ENCODE data around the gene WNT9A. TPM values are rescaled to one million over a fixed set of nuclear protein-coding genes. Genes with fewer than 3 reads are reported as not detected.

The WNT9A gene
- total RNA-seq, 2 experiments from 2014 or later, result 0.30 to 0.50 TPM

DNA sequence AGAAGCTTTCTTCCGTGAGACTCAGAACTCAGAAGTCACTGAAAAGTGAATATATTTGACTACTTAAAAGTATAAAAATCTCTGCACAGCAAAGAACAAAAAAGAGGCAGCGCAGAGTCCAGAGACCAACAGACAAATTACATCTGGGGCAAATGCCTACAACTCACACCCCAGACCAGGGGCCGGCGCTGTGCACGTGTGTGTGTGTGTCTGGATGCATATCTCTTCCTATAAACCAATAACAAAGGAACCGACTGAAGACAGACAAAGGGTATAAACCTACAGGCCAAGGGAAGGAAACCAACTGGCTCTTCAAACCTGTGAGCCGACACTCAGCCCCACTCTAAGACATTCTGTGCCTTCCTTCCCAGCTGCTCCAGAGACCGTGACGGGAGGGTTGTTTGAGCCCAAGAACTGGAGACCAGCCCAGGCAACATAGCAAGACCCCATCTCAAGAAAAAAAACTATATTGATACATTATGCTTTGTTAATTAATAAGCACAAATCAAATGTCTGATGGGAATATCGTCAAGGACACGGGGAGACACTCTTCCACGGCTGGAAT is 18.8 kb downstream of the WNT9A start:
- no peak for ATAC-seq
- Mint-ChIP-seq H3K4me1 (no peaks in the 10 kb centered on the region), H3K27ac (no peak overlapping the region), H3K36me3 (no peaks in the 10 kb centered on the region), H3K27me3 (peaks cover 2% of the 10 kb centered on the region), H3K4me3 (no peak overlapping the region), H3K9me3 (ENCODE audit: low read depth) (no peaks in the 10 kb centered on the region)
- no peak for DNase-seq
- CTCF ChIA-PET, result no interaction called here

DNA sequence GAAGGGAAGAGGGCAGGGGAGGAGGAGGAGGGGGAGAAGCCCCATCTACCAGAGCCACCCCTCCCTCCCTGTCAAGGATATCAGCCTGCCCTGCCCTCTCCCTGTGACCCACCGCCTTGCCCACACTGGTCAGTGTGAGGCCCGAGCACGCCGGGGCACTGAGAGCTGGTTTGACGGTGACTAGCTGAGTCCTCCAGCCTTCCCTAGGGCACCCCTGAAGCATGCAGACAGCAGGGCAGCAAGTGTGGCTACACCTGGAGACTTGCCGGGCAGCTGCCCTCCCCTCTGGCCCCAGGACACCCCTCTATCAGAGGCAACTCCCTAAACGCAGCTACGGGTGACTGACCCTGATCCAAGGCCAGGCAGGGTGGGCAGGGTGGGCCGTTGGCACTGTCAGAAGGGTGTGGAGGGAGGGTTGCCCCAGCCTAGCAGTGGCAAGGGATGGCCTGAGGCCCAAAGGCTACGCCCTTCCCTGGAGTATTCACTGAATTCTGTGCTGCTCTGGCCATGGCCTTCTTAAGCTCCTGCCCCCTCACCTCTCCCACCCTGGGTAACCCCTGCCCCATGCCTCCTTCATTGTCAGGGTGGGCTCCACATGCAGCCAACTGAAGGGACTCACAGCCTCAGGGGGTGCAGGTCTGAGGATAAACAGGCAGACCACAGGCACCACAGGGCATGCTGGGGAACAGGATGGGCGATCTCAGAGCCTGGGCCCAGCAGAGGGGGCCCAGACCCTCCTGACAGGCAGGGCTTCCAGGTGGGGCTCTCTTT is 19.6 kb downstream of the WNT9A start:
- no peaks in the 10 kb centered on the region for H3K9me3 Mint-ChIP-seq (ENCODE audit: low read depth)
- DNase-seq, result no peak
- no peak overlapping the region for H3K4me3 Mint-ChIP-seq
- no peak for ATAC-seq
- H3K27me3 Mint-ChIP-seq, result peaks cover 2% of the 10 kb centered on the region
- CTCF ChIA-PET, result no interaction called here
- no peak overlapping the region for H3K27ac Mint-ChIP-seq
- H3K4me1 Mint-ChIP-seq, result no peaks in the 10 kb centered on the region
- H3K36me3 Mint-ChIP-seq, result no peaks in the 10 kb centered on the region

DNA sequence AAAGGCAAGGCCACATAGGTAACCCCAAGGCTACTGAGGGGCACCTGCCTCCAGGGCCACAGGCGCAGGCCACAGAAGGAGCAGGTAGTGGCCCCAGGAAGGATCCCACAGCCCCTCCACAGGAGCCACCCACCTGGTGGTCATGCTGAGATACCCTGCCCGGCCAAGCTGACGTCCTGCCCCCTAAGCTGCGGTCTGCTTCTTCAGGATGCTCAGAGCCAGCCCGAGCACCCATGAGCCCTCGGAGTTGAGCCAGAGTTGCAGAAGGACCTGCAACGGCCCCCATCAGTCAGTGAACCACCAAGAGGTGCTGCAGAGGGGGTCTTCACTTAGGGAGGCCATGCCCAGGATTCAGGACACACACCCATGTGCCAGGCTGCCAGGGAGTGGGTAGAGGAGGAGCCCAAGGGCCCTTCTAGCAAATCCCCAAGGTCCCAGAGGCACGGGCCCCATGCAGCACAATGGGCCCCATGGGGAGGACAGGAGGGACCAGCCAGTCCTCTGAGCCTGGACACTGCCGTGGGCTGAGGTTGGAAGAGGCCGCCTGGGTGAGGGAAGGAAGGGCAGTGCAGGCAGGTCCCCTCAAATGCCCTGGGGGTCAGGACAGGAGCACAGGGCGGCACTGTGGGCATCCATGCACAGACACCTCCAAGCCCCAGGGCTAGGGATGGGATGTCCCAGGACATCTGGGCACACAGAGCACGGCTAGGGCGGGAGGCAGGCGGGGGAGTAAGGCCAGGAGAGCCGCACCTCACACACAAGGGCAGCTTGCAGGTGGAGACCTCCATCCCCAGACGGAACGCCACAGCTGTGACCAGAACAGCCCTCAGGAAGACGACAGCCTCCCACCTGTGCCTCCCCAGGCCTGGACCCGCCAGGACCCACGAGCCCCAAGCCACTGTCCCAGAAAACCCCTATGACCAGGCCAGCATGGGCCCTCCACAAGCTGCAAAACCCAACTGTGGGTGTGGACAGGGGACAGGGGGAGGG is 20.5 kb downstream of the WNT9A start:
- CTCF ChIA-PET, result no interaction called here
- H3K36me3 Mint-ChIP-seq, result no peaks in the 10 kb centered on the region

DNA sequence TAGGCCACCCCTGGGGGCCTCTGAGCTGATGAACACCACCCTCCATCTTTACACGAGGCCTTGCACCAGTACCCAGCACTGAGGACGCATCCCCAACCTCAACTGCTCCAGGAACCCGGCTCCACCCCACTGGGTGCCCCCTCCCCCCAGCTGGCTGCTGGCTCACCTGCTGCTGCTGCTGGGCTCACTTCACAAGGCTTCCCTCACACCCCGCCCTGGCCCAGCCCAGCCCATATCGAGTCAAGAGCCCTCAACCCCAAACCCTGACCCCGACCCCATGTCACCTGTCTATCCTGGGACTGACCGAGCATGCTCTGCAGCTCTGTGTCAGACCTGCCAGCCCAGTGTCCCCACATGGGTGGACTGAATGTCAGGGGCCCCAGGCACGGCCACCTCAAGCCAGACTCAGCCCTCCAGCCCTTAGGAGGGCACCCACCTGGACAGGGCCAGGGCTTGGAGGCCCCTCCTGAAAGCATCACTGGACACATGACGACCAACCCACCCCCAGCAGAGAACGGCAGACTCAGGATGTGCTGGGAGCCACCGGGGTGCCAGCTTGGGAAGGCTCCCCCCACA is 21.4 kb downstream of the WNT9A start:
- Mint-ChIP-seq H3K4me3 (no peak overlapping the region), H3K9me3 (ENCODE audit: low read depth) (no peaks in the 10 kb centered on the region), H3K36me3 (no peaks in the 10 kb centered on the region), H3K27ac (no peak overlapping the region), H3K4me1 (no peaks in the 10 kb centered on the region), H3K27me3 (no peaks in the 10 kb centered on the region)
- ATAC-seq (no peak), DNase-seq (no peak)
- CTCF ChIA-PET, result no interaction called here

More for the DNA sequence above, 20.5 kb downstream of the WNT9A start:
- no peak overlapping the region for H3K27ac Mint-ChIP-seq
- ATAC-seq, result no peak
- no peaks in the 10 kb centered on the region for H3K4me1 Mint-ChIP-seq
- DNase-seq, result no peak
- H3K4me3 Mint-ChIP-seq, result no peak overlapping the region
- H3K27me3 Mint-ChIP-seq, result peaks cover 2% of the 10 kb centered on the region
- H3K9me3 Mint-ChIP-seq (ENCODE audit: low read depth), result no peaks in the 10 kb centered on the region

DNA sequence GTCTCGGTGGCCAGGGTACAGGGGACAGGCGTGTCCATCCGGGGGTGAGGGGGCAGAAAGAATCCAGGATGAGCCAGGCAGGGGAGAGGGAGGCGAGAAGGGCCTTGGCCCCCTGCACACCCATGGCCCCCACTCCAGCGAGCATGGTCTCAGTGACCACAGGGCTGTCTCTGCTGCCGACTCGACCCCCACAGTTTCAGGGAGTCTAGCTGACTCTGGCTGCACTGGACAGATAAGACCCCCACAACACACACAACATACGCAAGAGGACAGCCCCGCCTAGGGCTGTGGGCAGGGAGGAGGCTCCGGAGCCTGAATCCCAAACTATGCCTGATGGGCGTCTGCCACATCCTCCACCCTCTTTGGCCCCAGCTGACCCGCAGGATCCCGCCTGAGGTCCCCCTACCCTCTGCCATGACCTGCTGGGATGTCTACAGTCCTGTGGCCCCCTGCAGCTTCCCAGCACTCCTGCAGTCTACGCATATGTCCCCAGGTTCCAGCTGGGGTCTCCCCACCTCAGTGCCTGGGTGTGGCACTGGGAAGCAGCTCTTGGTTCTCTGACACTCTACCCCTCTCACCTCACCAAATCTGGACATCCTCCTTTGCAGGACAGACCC is 22.0 kb downstream of the WNT9A start:
- CTCF ChIA-PET, result no interaction called here
- Mint-ChIP-seq H3K27me3 (no peaks in the 10 kb centered on the region), H3K9me3 (ENCODE audit: low read depth) (no peaks in the 10 kb centered on the region)

DNA sequence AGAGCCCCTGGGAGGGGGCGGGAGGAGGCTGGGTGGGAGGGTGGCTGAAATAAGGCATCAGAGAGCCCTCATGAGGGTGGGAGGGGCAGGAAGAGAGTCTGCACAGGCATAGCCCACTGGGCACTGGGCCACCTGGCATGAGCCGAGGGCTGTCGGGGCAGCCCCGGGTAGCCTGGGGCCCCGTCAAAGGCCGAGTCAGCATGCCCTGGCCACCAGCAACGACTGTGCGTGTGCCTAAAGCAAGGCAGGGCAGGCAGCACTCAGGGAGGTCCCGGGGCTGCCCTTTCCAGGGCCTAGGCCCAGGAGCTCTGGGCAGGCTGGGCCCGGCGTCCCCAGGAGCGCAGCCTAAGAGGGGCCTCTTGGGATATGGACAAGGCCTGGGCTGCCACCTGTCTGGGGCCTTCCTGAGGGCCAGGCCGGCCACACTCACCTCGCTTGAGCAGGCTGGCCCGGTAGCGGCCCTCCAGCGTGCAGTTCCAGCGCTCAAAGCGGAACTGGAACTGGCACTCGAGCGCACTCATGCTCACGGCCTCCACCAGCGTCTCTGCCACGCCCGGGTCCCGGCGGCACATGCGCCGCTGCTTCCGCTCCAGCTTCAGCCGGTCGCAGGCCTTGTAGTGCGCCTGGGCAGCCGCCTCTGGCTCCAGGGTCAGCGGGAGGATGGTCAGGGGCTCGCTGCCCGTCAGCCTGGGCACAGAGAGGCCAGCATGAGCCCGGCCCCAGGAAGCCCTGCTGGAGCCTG is 22.7 kb downstream of the WNT9A start:
- no peaks in the 10 kb centered on the region for H3K9me3 Mint-ChIP-seq (ENCODE audit: low read depth)
- no peaks in the 10 kb centered on the region for H3K27me3 Mint-ChIP-seq
- DNase-seq (no peak), ATAC-seq (no peak)
- no peak overlapping the region for H3K27ac Mint-ChIP-seq
- H3K36me3 Mint-ChIP-seq, result no peaks in the 10 kb centered on the region
- H3K4me1 Mint-ChIP-seq, result no peaks in the 10 kb centered on the region
- no peak overlapping the region for H3K4me3 Mint-ChIP-seq
- CTCF ChIA-PET, result no interaction called here

More for the DNA sequence above, 22.0 kb downstream of the WNT9A start:
- no peak overlapping the region for H3K4me3 Mint-ChIP-seq
- DNase-seq, result no peak
- H3K36me3 Mint-ChIP-seq, result no peaks in the 10 kb centered on the region
- H3K4me1 Mint-ChIP-seq, result no peaks in the 10 kb centered on the region
- H3K27ac Mint-ChIP-seq, result no peak overlapping the region
- ATAC-seq, result no peak

DNA sequence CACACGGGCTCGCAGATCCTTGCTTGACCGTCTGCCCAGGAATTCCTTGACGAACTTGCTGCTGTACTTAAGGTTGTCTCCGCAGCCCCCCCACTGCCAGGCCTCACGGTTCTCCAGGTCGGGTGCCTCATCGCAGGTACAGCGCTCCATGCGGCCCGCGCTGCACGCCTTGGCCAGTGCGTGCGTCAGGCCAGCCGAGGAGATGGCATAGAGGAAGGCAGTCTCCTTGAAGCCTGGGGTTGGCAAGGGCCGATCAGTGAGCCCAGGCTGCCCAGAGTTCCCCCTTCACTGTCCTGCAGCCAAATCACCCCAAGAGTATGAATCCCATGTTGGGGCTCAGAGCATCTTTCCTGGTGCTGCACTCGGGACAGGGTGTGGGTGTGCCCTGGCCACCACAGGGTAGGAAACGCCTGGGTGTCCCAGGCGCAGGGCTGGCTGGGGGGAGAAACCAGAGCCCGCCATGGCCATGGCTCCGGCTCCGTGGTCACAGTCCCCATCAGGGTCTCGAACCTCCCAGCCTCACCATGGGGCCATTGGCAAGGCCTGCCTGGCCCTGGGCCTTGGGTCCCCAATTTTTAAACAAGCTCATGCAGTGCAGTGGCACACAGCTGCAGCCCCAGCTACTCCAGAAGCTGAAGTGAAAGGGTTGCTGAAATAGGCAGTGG is 23.4 kb downstream of the WNT9A start:
- CTCF ChIA-PET, result no interaction called here
- no peak for ATAC-seq
- H3K4me1 Mint-ChIP-seq, result no peaks in the 10 kb centered on the region
- no peak overlapping the region for H3K4me3 Mint-ChIP-seq
- H3K27me3 Mint-ChIP-seq, result no peaks in the 10 kb centered on the region
- no peaks in the 10 kb centered on the region for H3K36me3 Mint-ChIP-seq
- H3K27ac Mint-ChIP-seq, result no peak overlapping the region
- H3K9me3 Mint-ChIP-seq (ENCODE audit: low read depth), result no peaks in the 10 kb centered on the region
- no peak for DNase-seq

DNA sequence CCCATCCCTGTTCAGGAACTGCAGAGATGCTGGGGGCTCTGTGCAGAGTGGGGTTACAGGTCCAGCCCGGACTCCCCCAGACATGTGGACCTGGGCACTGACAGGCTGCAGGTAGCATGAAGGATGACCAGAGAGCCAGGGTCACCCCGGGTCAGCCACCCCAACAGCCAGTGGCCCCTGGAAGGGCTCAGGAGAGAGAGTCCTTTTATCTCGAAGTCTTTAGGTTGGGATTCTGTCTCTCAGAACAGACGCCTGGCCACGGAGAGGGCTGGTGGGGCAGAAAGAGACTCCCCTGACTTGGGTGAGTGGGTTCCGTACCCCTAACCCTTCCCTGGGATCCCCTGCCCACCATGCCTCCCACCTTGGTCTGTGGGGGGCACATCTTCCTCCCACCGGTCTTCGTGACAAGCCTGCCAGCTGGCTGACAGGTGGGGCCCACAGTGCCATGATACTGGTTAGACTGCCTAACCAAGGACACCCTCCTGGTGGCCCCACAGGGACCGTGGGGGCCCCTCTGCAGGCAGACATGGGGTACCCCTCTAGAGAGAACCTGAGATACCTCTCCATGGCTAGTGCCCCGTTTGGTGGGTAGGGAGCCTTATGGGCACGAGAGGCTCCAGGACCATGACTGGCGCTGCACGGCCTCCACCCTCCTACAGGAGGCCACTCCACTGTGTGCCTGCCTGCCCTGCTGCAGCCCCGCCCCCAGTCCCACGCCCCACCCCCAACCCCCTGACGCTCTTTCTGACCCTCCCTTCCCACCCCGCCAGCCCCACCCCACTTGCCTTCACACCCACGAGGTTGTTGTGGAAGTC is 24.2 kb downstream of the WNT9A start:
- Mint-ChIP-seq H3K27ac (no peak overlapping the region), H3K9me3 (ENCODE audit: low read depth) (no peaks in the 10 kb centered on the region), H3K36me3 (no peaks in the 10 kb centered on the region), H3K4me3 (no peak overlapping the region), H3K4me1 (no peaks in the 10 kb centered on the region), H3K27me3 (no peaks in the 10 kb centered on the region)
- DNase-seq (no peak), ATAC-seq (no peak)
- CTCF ChIA-PET, result no interaction called here

DNA sequence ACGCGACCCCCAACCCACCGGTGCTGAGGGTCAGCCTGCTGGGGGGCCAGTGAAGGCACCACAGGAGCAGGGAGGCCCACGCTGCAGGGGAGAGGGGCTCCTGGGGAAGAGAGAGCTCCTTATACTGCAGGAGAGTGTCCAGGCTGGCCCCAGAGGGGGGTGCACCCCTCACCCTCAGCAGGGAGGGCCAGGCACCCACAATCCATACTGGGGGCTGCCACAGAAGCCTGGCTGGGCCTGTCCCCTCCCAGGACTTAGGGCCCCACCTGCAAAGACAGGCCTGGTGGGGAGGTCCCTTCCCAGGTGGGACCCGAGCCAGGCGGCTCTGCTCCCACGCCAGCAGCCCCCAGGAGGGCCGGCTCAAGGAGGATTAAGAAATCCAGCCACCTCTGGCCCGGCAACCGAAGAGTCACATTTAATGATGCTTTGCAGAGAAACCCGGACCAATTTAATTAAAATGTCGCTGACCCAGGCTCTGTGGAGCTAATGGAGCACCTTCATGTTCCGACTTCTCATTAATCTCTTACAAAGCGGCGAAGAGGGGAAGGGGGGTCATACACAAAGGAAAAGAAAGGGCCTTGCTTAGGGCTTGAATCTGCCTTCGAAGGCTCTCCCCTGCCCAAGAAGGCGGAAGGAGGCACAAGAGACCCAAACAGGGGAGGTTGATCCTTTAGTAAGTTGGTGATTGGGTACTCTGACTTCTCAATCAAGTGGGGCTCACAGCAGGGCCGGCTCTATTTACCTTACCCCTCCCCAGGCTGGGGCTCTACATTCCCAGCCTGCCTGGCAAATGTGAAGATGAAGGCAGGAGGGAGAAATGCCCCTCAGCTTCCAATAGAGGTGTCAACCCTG is 25.0 kb downstream of the WNT9A start:
- no peak for ATAC-seq
- no peaks in the 10 kb centered on the region for H3K27me3 Mint-ChIP-seq
- H3K4me1 Mint-ChIP-seq, result no peaks in the 10 kb centered on the region
- CTCF ChIA-PET, result no interaction called here
- no peaks in the 10 kb centered on the region for H3K9me3 Mint-ChIP-seq (ENCODE audit: low read depth)
- H3K27ac Mint-ChIP-seq, result no peak overlapping the region
- no peaks in the 10 kb centered on the region for H3K36me3 Mint-ChIP-seq
- no peak for DNase-seq
- no peak overlapping the region for H3K4me3 Mint-ChIP-seq

DNA sequence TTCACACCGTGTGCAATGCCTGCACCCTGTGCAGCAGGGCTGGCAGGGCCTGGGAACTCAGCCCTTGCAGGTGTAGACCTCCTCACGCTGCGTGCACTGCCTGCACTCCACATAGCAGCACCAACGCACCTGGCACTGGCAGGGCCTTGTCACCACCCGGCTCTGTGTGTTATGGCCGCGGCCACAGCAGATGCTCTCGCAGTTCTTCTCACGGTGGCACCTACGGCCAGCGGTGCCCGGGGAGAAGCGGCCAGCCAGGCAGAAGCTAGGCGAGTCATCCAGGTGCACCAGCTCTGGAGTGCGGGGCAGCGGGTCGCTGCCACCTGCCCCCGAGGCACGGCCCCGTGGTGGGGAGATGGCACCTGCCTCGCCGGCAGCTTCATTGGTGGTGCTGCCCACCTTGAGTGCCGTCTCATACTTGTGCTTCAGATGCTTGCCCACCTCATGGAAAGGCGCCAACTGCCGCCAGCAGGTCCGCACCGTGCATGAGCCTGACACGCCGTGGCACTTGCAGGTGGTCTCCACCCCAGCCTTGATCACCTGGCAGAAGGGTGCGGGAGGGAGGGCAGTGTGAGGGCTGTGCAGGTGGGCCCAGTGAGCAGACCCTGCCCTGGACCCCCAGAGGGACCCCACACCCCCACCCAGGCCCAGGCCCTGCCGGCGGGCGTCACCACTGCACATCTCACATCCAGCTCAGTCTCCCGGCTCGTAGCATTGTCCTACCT is 26.1 kb downstream of the WNT9A start:
- ATAC-seq (no peak), DNase-seq (no peak)
- Mint-ChIP-seq H3K9me3 (ENCODE audit: low read depth) (no peaks in the 10 kb centered on the region), H3K36me3 (no peaks in the 10 kb centered on the region), H3K27ac (no peak overlapping the region), H3K27me3 (no peaks in the 10 kb centered on the region), H3K4me3 (no peak overlapping the region), H3K4me1 (no peaks in the 10 kb centered on the region)
- CTCF ChIA-PET, result no interaction called here

DNA sequence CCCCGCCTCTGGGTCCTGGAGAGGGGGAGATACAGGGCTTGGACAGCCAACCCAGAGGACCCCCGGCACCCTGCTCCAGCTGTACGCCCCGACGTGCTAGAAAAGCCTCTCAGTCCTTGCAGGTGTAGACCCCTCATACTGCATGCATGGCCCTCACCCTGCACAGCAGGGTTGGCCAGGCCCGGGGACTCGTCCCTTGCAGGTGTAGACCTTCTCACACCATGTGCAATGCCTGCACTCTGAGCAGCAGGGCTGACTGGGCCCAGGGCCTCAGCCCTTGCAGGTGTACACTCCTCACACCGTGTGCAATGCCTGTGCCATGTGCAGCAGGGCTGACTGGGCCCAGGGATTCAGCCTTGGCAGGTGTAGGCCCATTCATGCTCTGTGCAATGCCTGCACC is 26.8 kb downstream of the WNT9A start:
- no peak overlapping the region for H3K27ac Mint-ChIP-seq
- CTCF ChIA-PET, result no interaction called here
- no peak for ATAC-seq
- H3K27me3 Mint-ChIP-seq, result no peaks in the 10 kb centered on the region
- H3K4me1 Mint-ChIP-seq, result no peaks in the 10 kb centered on the region
- no peaks in the 10 kb centered on the region for H3K9me3 Mint-ChIP-seq (ENCODE audit: low read depth)
- H3K4me3 Mint-ChIP-seq, result no peak overlapping the region
- no peak for DNase-seq
- no peaks in the 10 kb centered on the region for H3K36me3 Mint-ChIP-seq

Measured in activated CD8-positive, alpha-beta memory T cell treated with anti-CD3 and anti-CD28 coated beads, Interleukin-2, amount 10 ng/mL, durations not matched to agents 7 days and 5 days (primary cell).